ENCODE data around the gene CDIPT. TPM values are rescaled to one million over a fixed set of nuclear protein-coding genes. Genes with fewer than 3 reads are reported as not detected.

CDIPT gene
- total and polyA plus RNA-seq, 7 donors, result 24.7 to 54.3 (median 34.0) TPM

- no peak for ATAC-seq
- Histone ChIP-seq H3K27ac (no peak overlapping the region), H3K4me3 (no peak overlapping the region), H3K9me3 (no peaks in the 10 kb centered on the region), H3K27me3 (ENCODE audit: insufficient read depth in 3 of 3, low read length in 2 of 3) (peaks cover 0 to 11% (median 4%) of the 10 kb centered on the region in 3 donors), H3K36me3 (ENCODE audit: insufficient read depth in 1 of 2, low read depth in 1 of 2) (peaks cover 0 to 4% of the 10 kb centered on the region in 2 donors), H3K4me1 (no peaks in the 10 kb centered on the region)
- TF ChIP-seq CTCF (IDR thresholded peaks at IDR 0.05), result no peak
- DNase-seq, result no peak
- intact Hi-C loops (cut with DNase I), result no loop called here
- WGBS, 3 donors, result 74 to 81% (median 80%) methylated on average over 13 of the region's 13 CpGs
These were observed 42.6 kb upstream of the CDIPT start for GRCh38 chr16:29905668-29906067.

DNA sequence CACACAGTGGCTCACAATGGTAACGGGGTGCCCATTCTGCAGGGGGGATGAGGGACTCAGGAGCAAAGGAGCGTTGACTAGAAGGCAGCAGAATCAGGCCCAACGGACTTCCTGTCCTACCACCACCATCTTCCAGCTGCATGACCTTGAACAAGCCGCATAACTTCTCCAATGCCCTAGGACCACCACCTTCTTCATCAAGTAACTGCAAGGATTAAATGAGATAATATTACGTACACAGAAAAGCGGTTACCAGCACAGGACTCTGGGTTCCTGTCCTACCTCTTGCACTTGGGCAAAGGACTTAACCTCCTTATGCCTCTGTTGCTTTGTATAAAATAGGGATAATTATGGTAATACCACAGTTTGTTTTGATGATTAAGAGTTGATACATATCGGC, 41.9 kb upstream of the CDIPT start:
- Histone ChIP-seq H3K4me3 (no peak overlapping the region), H3K36me3 (ENCODE audit: insufficient read depth in 1 of 2, low read depth in 1 of 2) (peaks cover 0 to 4% of the 10 kb centered on the region in 2 donors), H3K4me1 (no peaks in the 10 kb centered on the region), H3K9me3 (no peaks in the 10 kb centered on the region), H3K27me3 (ENCODE audit: insufficient read depth in 3 of 3, low read length in 2 of 3) (peaks cover 0 to 18% (median 6%) of the 10 kb centered on the region in 3 donors), H3K27ac (no peak overlapping the region)
- TF ChIP-seq CTCF (IDR thresholded peaks at IDR 0.05), result no peak
- DNase-seq, result no peak
- intact Hi-C loops (cut with DNase I), result no loop called here
- 86 to 93% (median 87%) methylated on average over 7 of the region's 7 CpGs for WGBS, 3 donors
- no peak for ATAC-seq

GRCh38 chr16:29903590-29903989, 40.6 kb upstream of the CDIPT start:
- WGBS, 3 donors, result 51 to 63% (median 63%) methylated on average over 4 of the region's 4 CpGs
- intact Hi-C loops (cut with DNase I), result no loop called here
- peaks cover 0 to 29% (median 11%) of the 10 kb centered on the region in 3 donors for H3K27me3 ChIP-seq (ENCODE audit: insufficient read depth in 3 of 3, low read length in 2 of 3)
- no peak overlapping the region for H3K27ac ChIP-seq
- DNase-seq (peak in 1 of 2 donors; percentile 3), ATAC-seq (no peak)
- no peak for TF ChIP-seq CTCF (IDR thresholded peaks at IDR 0.05)
- no peak overlapping the region for H3K4me3 ChIP-seq
- no peaks in the 10 kb centered on the region for H3K9me3 ChIP-seq
- peaks cover 0 to 4% of the 10 kb centered on the region in 2 donors for H3K36me3 ChIP-seq (ENCODE audit: insufficient read depth in 1 of 2, low read depth in 1 of 2)
- H3K4me1 ChIP-seq, result no peaks in the 10 kb centered on the region

DNA sequence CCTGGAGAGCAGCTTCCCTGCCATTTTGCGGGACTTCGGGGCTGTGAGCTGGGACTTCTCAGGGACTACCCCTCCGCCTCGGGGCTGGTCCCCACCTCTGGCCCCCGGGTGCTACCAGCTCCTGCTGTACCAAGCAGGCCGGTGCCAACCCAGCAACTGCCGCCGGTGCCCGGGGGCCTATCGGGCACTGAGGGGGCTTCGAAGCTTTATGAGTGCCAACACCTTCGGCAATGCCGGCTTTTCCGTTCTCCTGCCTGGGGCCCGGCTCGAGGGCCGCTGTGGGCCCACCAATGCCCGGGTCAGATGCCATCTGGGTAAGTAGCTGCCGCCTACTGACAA, 38.5 kb upstream of the CDIPT start:
- DNase-seq (no peak), ATAC-seq (no peak)
- intact Hi-C loops (cut with DNase I), result no loop called here
- Histone ChIP-seq H3K9me3 (no peaks in the 10 kb centered on the region), H3K27me3 (ENCODE audit: insufficient read depth in 3 of 3, low read length in 2 of 3) (peaks cover 0 to 46% (median 12%) of the 10 kb centered on the region in 3 donors), H3K36me3 (ENCODE audit: insufficient read depth in 1 of 2, low read depth in 1 of 2) (no peaks in the 10 kb centered on the region), H3K27ac (no peak overlapping the region), H3K4me3 (no peak overlapping the region), H3K4me1 (no peaks in the 10 kb centered on the region)
- WGBS, 3 donors, result 83 to 90% (median 87%) methylated on average over 19 of the region's 19 CpGs
- no peak for TF ChIP-seq CTCF (IDR thresholded peaks at IDR 0.05)

GRCh38 chr16:29900888-29901606, 38.0 kb upstream of the CDIPT start:
- ATAC-seq, result no peak
- intact Hi-C loops (cut with DNase I), result no loop called here
- no peaks in the 10 kb centered on the region for H3K4me1 ChIP-seq
- DNase-seq, result no peak
- no peaks in the 10 kb centered on the region for H3K36me3 ChIP-seq (ENCODE audit: insufficient read depth in 1 of 2, low read depth in 1 of 2)
- no peak overlapping the region for H3K27ac ChIP-seq
- WGBS, 3 donors, result 38 to 50% (median 43%) methylated on average over 30 to 31 of the region's 31 CpGs
- peak overlapping the region; percentile 72 for H3K4me3 ChIP-seq
- no peak for TF ChIP-seq CTCF (IDR thresholded peaks at IDR 0.05)
- H3K9me3 ChIP-seq, result no peaks in the 10 kb centered on the region
- peaks cover 0 to 46% (median 12%) of the 10 kb centered on the region in 3 donors for H3K27me3 ChIP-seq (ENCODE audit: insufficient read depth in 3 of 3, low read length in 2 of 3)

Data from psoas muscle (tissue), 8 donors.